ENCODE measurements around the gene RPL22. TPM values are rescaled to one million over a fixed set of nuclear protein-coding genes. Genes with fewer than 3 reads are reported as not detected.

RPL22 gene
- total RNA-seq, 1 donor, result 169 TPM

- TF ChIP-seq CTCF (IDR thresholded peaks at IDR 0.05; ENCODE audit: insufficient read depth, low read length), result no peak
- no peak for DNase-seq (ENCODE audit: low read depth)
- H3K4me3 ChIP-seq (ENCODE audit: low read depth, low read length), result peak overlapping the region; percentile 62
Observed at GRCh38 chr1:6200188-6200809, 904 bp upstream of the RPL22 start.

- DNase-seq (ENCODE audit: low read depth), result no peak
- peak overlapping the region; percentile 95 for H3K4me3 ChIP-seq (ENCODE audit: low read depth, low read length)
- no peak for TF ChIP-seq CTCF (IDR thresholded peaks at IDR 0.05; ENCODE audit: insufficient read depth, low read length)
Observed at GRCh38 chr1:6198646-6199297, 623 bp downstream of the RPL22 start.

GRCh38 chr1:6197746-6198427 is 1.5 kb downstream of the RPL22 start:
- H3K4me3 ChIP-seq (ENCODE audit: low read depth, low read length), result peak overlapping the region; percentile 95
- TF ChIP-seq CTCF (IDR thresholded peaks at IDR 0.05; ENCODE audit: insufficient read depth, low read length), result no peak
- no peak for DNase-seq (ENCODE audit: low read depth)

- no peak for TF ChIP-seq CTCF (IDR thresholded peaks at IDR 0.05; ENCODE audit: insufficient read depth, low read length)
- DNase-seq (ENCODE audit: low read depth), result no peak
- H3K4me3 ChIP-seq (ENCODE audit: low read depth, low read length), result no peak overlapping the region
Observed at GRCh38 chr1:6191968-6192367, 7.4 kb downstream of the RPL22 start.

- DNase-seq (ENCODE audit: low read depth), result no peak
- TF ChIP-seq CTCF (IDR thresholded peaks at IDR 0.05; ENCODE audit: insufficient read depth, low read length), result no peak
Observed at GRCh38 chr1:6188466-6188865, 10.9 kb downstream of the RPL22 start.

GRCh38 chr1:6185635-6186382 is 13.6 kb downstream of the RPL22 start:
- no peak overlapping the region for H3K4me3 ChIP-seq (ENCODE audit: low read depth, low read length)
- peak; percentile 53 for TF ChIP-seq CTCF (IDR thresholded peaks at IDR 0.05; ENCODE audit: insufficient read depth, low read length)
- DNase-seq (ENCODE audit: low read depth), result peak; percentile 49

More at GRCh38 chr1:6188466-6188865, 10.9 kb downstream of the RPL22 start:
- no peak overlapping the region for H3K4me3 ChIP-seq (ENCODE audit: low read depth, low read length)
